A673 (cell line): ENCODE data around the gene ZNF500.

Experiments
- CTCF ChIP-seq: fragments of 300-800, 200-600 bp; sonication (generic); conservative IDR thresholded peaks from 2 replicates; pipeline ENCODE4 v1.5.1; 2017; ENCODE audit warnings: low read depth, mild to moderate bottlenecking, antibody characterized with exemption, low read length, moderate library complexity, mixed read lengths
- EZH2 ChIP-seq: fragments of 200-600 bp; sonication (generic); IDR thresholded peaks from 2 replicates; pipeline ENCODE4 v1.6.1; 2017; ENCODE audit warnings: borderline replicate concordance, low read depth, mild to moderate bottlenecking, mixed read lengths, antibody characterized with exemption, low read length; ENCODE audit not compliant: poor library complexity, severe bottlenecking

GRCh38 chr16:4778050-4778392 lies 11.1 kb upstream of the ZNF500 start:
- no peak for TF ChIP-seq EZH2
- no peak for TF ChIP-seq CTCF
